Measurements from ENCODE around the gene LY6G6D.

The LY6G6D gene

GRCh38 chr6:31715022-31715958 is at the start of gene LY6G6D:
Gene LY6G6D, plus strand, starts transcription at chr6:31715348. Its CDS starts 8 bp downstream, at chr6:31715356.
- no peak for TF ChIP-seq CTCF (IDR thresholded peaks at IDR 0.05; ENCODE audit: low read depth, low read length)
- DNase-seq (ENCODE audit: low read depth, low spot score): no peak
- H3K4me3 ChIP-seq (ENCODE audit: low read depth, low read length): no peak within 1 kb of the TSS
- in situ Hi-C loops (cut with HindIII; ENCODE audit: low sequenced_read_pairs): no loop called here

- no peak for TF ChIP-seq CTCF (IDR thresholded peaks at IDR 0.05; ENCODE audit: low read depth, low read length)
- H3K4me3 ChIP-seq (ENCODE audit: low read depth, low read length): peak within 1 kb of the TSS; percentile 96
- in situ Hi-C loops (cut with HindIII; ENCODE audit: low sequenced_read_pairs): no loop called here
- DNase-seq (ENCODE audit: low read depth, low spot score): peak; percentile 97
Measured at GRCh38 chr6:31665501-31666336, 49.4 kb upstream of the LY6G6D start, which contains the start of gene CSNK2B. Gene CSNK2B, plus strand, starts transcription at chr6:31666080. Its CDS starts 752 bp downstream, at chr6:31666832.

- TF ChIP-seq CTCF (IDR thresholded peaks at IDR 0.05; ENCODE audit: low read depth, low read length): no peak
- in situ Hi-C loops (cut with HindIII; ENCODE audit: low sequenced_read_pairs): no loop called here
- DNase-seq (ENCODE audit: low read depth, low spot score): no peak
- H3K4me3 ChIP-seq (ENCODE audit: low read depth, low read length): peak overlapping the region; percentile 96
Measured at GRCh38 chr6:31666337-31666965, 48.7 kb upstream of the LY6G6D start.

- no peak for DNase-seq (ENCODE audit: low read depth, low spot score)
- no peak within 1 kb of the TSS for H3K4me3 ChIP-seq (ENCODE audit: low read depth, low read length)
- TF ChIP-seq CTCF (IDR thresholded peaks at IDR 0.05; ENCODE audit: low read depth, low read length): no peak
- in situ Hi-C loops (cut with HindIII; ENCODE audit: low sequenced_read_pairs): no loop called here
Measured at GRCh38 chr6:31669676-31670075, 45.5 kb upstream of the LY6G6D start, which contains the start of gene LY6G5B. Gene LY6G5B, plus strand, starts transcription at chr6:31669976. Its CDS starts 975 bp downstream, at chr6:31670951.

- in situ Hi-C loops (cut with HindIII; ENCODE audit: low sequenced_read_pairs): no loop called here
- no peak for DNase-seq (ENCODE audit: low read depth, low spot score)
- no peak overlapping the region for H3K4me3 ChIP-seq (ENCODE audit: low read depth, low read length)
- no peak for TF ChIP-seq CTCF (IDR thresholded peaks at IDR 0.05; ENCODE audit: low read depth, low read length)
Measured at GRCh38 chr6:31676322-31676903, 38.7 kb upstream of the LY6G6D start.

GRCh38 chr6:31676904-31677303 is 38.2 kb upstream of the LY6G6D start:
- TF ChIP-seq CTCF (IDR thresholded peaks at IDR 0.05; ENCODE audit: low read depth, low read length): no peak
- no peak for DNase-seq (ENCODE audit: low read depth, low spot score)
- H3K4me3 ChIP-seq (ENCODE audit: low read depth, low read length): no peak overlapping the region
- in situ Hi-C loops (cut with HindIII; ENCODE audit: low sequenced_read_pairs): no loop called here
